ENCODE results near the gene NDUFS6.
A peak's percentile ranks its signal among the peaks of the same experiment; 100 is the strongest.
"Not testable (repeated sequence)": the region's sequence is repeated elsewhere in the genome, so short reads cannot be mapped to it uniquely, and the experiment has no call there.

Gene NDUFS6

GRCh38 chr5:1787472-1788047 is 13.6 kb upstream of the NDUFS6 start:
- TF ChIP-seq, protein P1, sequence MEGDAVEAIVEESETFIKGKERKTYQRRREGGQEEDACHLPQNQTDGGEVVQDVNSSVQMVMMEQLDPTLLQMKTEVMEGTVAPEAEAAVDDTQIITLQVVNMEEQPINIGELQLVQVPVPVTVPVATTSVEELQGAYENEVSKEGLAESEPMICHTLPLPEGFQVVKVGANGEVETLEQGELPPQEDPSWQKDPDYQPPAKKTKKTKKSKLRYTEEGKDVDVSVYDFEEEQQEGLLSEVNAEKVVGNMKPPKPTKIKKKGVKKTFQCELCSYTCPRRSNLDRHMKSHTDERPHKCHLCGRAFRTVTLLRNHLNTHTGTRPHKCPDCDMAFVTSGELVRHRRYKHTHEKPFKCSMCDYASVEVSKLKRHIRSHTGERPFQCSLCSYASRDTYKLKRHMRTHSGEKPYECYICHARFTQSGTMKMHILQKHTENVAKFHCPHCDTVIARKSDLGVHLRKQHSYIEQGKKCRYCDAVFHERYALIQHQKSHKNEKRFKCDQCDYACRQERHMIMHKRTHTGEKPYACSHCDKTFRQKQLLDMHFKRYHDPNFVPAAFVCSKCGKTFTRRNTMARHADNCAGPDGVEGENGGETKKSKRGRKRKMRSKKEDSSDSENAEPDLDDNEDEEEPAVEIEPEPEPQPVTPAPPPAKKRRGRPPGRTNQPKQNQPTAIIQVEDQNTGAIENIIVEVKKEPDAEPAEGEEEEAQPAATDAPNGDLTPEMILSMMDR (IDR thresholded peaks at IDR 0.05; ENCODE audit: borderline replicate concordance, control extremely low read depth, extremely low read depth, insufficient read depth, missing control alignments) = no peak
- in situ Hi-C loops (cut with MboI; ENCODE audit: low sequenced_read_pairs, unreplicated experiment) = no loop called here
- no peak for DNase-seq (ENCODE audit: low spot score)

- in situ Hi-C loops (cut with MboI; ENCODE audit: low sequenced_read_pairs, unreplicated experiment) = no loop called here
- no peak for DNase-seq (ENCODE audit: low spot score)
- TF ChIP-seq, protein P1 (IDR thresholded peaks at IDR 0.05; ENCODE audit: borderline replicate concordance, control extremely low read depth, extremely low read depth, insufficient read depth, missing control alignments) = no peak
Observed at GRCh38 chr5:1788200-1788599, 13.0 kb upstream of the NDUFS6 start.

- TF ChIP-seq, protein P1 (IDR thresholded peaks at IDR 0.05; ENCODE audit: borderline replicate concordance, control extremely low read depth, extremely low read depth, insufficient read depth, missing control alignments) = no peak
- no peak for DNase-seq (ENCODE audit: low spot score)
- in situ Hi-C loops (cut with MboI; ENCODE audit: low sequenced_read_pairs, unreplicated experiment) = no loop called here
Observed at GRCh38 chr5:1788828-1789227, 12.4 kb upstream of the NDUFS6 start.

GRCh38 chr5:1789438-1789833 is 11.8 kb upstream of the NDUFS6 start:
- DNase-seq (ENCODE audit: low spot score); in situ Hi-C loops (cut with MboI; ENCODE audit: low sequenced_read_pairs, unreplicated experiment): not testable (repeated sequence)

DNA sequence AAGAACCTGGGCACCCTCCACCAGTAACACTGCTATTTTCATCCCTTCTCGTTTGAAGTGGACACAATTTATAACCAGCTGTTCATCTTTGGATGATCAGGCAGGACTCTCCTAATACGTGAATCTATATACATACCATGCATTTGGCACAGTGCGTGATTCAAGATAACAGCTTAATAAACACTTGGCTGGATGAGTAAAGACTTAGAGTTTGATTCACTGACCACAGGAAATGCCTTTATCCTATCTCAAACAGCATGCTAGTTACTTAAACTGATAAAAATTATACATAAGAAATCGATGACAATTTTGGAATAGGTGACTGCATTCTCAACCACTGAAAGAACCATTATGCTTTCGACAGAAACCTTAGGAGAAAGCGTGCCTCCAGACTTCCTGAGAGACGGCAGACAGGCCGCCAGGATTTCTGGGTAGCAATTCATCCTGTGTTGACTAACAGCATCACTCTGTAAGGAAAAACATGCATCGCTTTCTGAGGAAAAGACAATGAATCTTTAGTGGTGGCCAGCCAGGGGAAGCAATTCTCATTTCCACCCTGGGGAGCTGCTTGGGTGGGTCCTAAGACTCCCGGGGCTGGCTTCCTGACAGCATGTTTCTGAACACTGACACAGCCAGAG is 11.3 kb upstream of the NDUFS6 start:
- DNase-seq (ENCODE audit: low spot score) = no peak

DNA sequence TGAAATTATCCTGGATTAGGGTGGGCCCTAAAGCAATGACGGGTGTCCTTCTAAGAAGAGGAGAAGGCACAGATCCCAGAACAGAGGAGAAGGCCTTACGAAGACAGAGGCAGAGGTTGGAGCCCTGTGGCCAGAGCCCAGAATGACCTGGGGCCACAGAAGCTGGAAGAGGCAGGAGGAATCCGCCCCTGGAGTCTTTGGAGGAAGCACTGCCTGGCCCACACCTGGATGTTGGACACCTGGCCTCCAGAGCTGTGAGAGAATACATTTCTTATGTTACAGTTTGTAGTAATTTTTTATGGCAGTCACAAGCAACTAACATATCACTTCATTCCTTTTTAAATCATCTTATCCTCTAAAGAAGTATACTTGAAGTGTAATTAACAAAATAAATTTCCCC is 10.0 kb upstream of the NDUFS6 start:
- in situ Hi-C loops (cut with MboI; ENCODE audit: low sequenced_read_pairs, unreplicated experiment) = no loop called here
- DNase-seq (ENCODE audit: low spot score) = no peak
- TF ChIP-seq, protein P1 (IDR thresholded peaks at IDR 0.05; ENCODE audit: borderline replicate concordance, control extremely low read depth, extremely low read depth, insufficient read depth, missing control alignments) = no peak

More for the DNA sequence above, 11.3 kb upstream of the NDUFS6 start:
- in situ Hi-C loops (cut with MboI; ENCODE audit: low sequenced_read_pairs, unreplicated experiment) = no loop called here
- TF ChIP-seq, protein P1 (IDR thresholded peaks at IDR 0.05; ENCODE audit: borderline replicate concordance, control extremely low read depth, extremely low read depth, insufficient read depth, missing control alignments) = no peak

DNA sequence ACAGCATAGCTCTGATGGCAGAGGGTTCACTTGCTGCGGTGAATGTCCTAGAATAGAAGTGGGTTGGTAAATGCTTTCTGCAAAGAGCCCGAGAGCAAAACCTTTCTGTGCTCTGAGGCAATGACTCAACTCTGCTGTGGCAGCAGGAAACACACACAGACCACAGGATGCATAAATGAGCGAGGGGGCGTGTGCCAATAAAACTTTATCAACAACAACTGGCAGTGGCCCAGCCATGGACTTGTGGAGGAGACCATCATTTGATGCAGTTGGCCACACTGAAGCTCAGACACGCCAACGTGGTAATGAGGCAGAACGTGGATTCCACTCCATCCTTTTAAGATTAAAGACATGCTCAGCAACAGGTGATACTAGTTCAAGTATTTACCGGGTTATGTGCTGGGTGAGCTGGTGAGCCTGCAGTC is 8.4 kb upstream of the NDUFS6 start:
- TF ChIP-seq, protein P1 (IDR thresholded peaks at IDR 0.05; ENCODE audit: borderline replicate concordance, control extremely low read depth, extremely low read depth, insufficient read depth, missing control alignments) = no peak
- DNase-seq (ENCODE audit: low spot score) = peak; percentile 85
- in situ Hi-C loops (cut with MboI; ENCODE audit: low sequenced_read_pairs, unreplicated experiment) = no loop called here

Data from GM13976 (cell line).